NAMALWA (cell line): Measurements from ENCODE around the gene RRH.

Experiments used
- DNase-seq: peaks from one replicate; pipeline ENCODE4 v3.0.0-alpha.2; 2015; ENCODE audit warnings: low spot score

Gene RRH

DNA sequence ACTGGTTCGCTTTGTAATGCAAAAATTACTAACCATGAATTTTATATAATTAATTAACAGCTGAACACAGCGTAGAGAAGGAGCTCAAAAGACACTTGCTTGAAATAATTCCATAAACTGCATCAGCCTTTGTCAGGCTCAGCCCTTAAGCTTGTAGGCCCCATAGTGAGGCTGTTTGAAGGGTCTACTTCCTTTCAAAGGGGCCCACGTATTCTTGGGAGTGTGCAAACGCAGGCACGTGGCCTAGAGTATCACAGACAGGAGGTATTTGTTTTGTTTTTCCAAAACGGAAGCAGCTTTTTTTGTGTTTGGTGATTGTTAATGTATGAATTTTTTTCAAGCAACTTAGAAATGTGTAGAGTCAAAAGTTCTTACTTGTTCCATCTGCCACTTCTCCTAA lies 59.3 kb downstream of the RRH start:
- DNase-seq = no peak

DNA sequence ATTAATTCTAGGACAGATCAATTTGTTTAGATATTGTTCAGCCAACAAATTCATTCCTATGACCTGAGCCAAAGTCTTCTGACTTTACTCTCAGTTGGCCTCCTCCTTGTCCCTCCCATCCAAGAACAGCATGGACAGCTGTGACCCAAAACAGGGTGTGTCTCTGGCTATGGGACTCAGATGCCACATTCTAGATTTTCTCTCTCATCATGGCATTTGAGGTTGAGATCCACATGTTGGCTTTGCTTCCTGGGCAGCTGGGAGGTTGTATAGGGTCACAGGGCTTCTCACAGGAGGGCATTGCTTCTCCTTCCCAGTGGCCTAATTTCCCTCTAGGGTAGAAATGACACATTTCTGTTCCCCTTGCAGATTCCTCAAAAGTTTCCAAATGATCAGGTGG lies 62.3 kb downstream of the RRH start:
- no peak for DNase-seq
